Activated effector memory CD4-positive, alpha-beta T cell treated with anti-CD3 and anti-CD28 coated beads, Interleukin-2, amount 50 U/mL, for 16 hours (primary cell): Measurements from ENCODE around the gene RAB26.
"Not testable (repeated sequence)": the region's sequence is repeated elsewhere in the genome, so short reads cannot be mapped to it uniquely, and the experiment has no call there.

ENCODE experiments used
- DNase-seq: peaks from one replicate; pipeline ENCODE4 v3.0.0-alpha.2; 2020

Gene RAB26

DNA sequence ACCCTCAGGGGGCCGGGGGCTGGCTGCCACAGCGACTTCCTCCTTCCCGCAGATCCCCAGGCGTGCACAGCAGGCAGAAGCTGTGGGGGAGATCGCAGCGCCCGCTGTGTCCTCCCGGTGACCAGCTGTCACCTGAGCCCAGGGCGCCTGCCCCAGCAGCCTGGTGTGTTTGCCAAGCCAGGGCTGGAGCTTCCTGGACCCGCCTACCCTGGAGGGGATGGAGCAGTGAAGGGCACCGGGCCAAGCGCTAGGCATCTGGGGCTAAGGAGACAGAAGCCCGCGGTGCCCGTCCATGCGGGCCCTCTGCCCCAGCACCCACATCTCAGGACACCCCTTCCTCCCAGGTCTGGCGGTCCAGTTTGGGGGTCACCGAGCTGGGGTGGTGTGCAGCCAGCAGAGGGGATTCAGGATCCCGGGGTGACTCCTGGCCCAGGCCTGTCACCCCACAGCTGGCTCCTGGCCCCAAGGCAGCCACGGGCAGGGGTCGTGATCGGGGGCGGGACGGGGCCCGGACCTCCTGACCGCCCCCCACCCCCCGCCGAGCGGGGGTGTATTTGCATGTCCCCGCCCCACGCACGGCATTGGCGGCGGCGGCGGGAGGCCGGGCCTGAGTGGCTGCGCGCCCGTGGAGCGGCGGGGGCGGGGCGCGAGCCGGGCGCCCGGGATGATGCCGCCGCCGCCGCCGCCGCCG lies at the start of gene RAB26:
TSS of gene RAB26 (plus strand) at position 645 of the 691 bp plus-strand sequence. CDS start 159 bp downstream, outside the sequence.
- DNase-seq, result peak; percentile 86

DNA sequence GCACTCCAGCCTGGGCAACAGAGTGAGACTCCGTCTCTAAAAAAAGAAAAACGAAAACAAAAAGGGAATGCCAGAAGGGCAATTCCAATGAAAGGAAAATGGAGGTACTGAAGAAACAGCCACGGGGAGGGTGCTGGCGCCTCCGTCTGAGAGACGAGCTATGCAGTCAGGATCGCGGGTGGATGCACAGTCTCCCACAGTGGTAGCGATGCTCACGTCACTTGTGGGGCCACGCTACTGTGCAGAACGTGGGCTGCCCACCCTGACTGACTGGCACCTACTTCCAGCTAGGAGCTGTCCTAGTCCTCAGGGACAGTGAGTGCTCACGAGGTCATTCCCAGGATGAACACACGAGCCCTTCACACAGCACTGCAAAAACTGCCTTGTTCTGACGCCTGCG lies 46.8 kb upstream of the RAB26 start:
- DNase-seq, result not testable (repeated sequence)

DNA sequence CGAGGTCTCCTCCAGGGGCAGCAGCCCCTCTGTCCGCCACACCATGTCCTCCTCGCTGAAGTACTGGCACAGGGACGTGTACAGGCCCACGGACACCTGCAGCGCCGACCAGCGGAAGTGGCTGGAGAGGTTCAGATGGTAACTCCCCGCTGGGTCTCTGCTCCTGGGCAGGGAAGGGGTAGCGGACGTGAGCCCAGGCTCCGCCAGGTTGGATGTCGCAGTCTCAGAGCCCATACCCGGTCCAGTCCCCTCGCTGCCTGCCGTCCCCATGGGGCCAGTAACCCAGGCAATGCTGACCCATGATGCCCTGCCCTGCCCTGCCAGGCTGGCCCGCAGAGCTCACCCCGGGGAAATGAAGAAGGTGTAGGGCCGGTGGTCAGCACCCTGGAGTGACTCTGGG lies 46.0 kb upstream of the RAB26 start:
- no peak for DNase-seq

- not testable (repeated sequence) for DNase-seq
These were observed 44.0 kb upstream of the RAB26 start for GRCh38 chr16:2104464-2104863.

GRCh38 chr16:2105291-2105690 lies 43.1 kb upstream of the RAB26 start:
- DNase-seq, result not testable (repeated sequence)

DNA sequence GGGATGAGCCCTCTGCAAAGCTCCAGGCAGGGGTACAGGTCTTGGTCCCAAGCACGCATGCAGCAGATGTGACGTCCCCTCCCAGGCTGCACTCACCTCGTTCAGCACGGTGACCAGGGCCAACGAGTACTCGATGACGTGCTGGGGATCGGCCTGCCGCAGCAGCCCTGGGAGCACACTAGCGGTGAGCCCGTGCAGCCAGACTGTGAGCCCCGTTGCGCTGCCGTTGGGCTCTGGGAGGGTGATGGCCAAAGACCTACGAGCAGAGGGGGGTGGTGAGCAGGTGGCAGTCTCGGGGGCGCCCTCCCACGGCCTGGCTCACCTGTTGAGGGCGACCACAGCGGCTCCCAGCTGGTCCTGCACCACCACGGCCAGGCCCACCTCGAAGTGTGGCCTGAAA lies 42.7 kb upstream of the RAB26 start:
- DNase-seq, result not testable (repeated sequence)

GRCh38 chr16:2106211-2106610 lies 42.2 kb upstream of the RAB26 start:
- DNase-seq, result not testable (repeated sequence)

DNA sequence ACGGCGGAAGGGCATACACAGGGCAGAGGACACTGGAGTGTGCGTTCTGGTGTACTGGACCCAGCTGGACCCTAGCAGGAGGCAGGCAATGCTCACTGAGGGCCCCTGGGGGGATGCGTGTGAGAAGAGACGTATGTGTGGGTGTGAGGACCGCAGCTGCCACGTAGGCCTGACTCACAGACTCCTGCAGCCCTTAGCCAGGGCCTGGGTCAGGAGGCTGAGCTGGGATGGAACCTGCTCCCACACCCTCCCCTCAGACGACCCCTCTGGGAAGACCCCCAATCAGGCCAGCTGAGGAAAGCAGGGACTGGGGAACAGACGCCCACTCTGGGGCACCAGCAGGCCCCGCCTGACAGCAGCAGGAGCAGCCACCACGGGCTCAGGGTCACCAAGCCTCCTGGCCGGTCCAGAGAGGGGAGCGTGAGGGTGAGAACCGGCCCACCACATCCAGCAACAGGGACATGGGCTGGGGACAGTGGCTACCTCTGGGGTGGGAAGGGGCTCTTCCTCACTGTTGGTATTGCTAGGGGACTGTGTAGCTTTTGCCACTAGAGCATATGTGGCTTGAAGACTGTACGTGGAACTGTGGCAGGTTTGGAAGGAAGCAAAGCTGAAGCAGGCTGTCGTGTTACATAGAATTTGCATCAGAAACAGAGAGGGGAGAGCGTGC lies 41.2 kb upstream of the RAB26 start:
- DNase-seq, result not testable (repeated sequence)

DNA sequence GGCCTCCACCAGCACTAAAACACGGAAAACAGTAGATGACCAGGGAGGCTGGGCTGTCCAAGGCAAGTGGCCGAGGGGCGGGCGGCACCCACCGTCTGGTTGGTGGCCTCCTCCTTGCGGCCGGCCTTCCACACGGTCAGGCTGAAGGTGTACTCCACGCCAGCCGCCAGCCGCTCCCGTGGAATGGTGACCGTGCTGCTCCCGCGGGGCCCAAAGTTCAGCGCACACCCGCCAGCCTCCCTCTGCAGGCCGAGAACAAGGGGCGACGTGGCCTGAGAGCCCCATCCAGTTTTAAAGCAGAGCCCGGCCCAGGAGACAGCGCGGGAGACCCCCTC lies 40.7 kb upstream of the RAB26 start:
- DNase-seq, result not testable (repeated sequence)

GRCh38 chr16:2108446-2109270 lies 39.8 kb upstream of the RAB26 start:
- not testable (repeated sequence) for DNase-seq

DNA sequence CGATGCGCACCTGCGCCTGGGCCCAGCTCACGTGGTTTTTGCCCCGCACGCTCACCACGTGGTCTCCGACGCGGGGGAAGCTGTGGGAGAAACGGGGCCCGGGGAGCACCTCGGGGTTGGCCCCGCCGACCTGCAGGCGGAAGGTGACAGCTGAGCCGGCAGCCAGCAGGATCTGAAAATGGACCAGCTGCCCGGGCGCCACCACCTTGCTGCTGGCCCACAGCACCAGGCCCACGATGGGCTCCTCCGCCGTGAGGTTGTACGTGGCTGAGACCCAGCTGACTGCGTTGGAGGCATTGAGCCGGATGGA lies 39.2 kb upstream of the RAB26 start:
- DNase-seq, result not testable (repeated sequence)

DNA sequence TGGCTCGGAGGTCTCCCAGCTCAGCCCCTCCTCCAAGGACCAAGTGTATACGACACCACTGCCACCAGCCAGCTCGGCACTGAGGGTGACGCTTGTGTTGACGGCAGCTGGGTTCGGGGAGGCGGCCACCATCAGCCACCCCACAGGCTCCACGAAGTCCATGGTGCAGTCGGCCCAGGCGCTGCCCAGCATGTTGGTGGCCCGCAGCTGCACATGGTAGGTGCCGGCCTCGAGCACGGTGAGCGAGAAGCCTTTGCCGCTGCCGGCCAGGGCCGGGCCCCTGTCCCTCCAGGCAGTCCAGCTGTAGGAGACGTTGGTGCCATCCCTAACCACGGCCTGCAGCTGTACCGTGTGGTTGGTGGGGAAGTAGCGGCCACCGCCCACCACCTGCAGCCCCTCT lies 38.6 kb upstream of the RAB26 start:
- DNase-seq, result not testable (repeated sequence)

DNA sequence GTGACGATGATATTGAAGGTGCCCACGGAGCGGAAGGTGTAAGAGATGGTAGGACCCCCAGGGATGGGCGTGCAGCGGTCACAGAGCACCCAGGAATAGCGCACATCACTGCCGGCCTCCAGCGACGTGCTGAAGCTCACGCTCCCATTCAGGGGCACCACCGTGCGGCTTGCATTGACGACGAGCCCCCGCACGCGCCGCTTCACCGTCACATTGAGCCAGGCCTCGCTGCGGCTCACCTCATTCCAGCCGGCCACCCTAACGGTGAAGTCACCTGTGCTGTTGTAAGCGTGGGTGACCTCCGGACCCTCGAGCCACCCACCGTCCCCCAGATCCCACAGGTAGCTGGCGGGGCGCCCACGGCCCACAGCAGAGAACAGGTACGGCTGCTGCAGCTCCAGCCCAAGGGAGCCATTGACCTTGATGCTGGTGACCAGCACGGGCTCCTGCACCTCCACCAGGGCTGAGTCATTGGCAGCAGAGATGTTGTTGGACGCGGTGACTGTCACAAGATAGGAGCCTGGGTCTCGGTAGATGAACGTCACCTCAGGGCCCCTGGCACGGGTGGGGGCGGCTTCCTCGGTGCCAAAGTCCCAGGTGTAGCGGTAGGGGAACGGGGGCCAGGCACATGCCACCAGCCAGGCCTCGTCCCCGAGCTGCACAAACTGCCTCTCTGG lies 38.0 kb upstream of the RAB26 start:
- not testable (repeated sequence) for DNase-seq

GRCh38 chr16:2111009-2111353 lies 37.4 kb upstream of the RAB26 start:
- DNase-seq, result not testable (repeated sequence)

DNA sequence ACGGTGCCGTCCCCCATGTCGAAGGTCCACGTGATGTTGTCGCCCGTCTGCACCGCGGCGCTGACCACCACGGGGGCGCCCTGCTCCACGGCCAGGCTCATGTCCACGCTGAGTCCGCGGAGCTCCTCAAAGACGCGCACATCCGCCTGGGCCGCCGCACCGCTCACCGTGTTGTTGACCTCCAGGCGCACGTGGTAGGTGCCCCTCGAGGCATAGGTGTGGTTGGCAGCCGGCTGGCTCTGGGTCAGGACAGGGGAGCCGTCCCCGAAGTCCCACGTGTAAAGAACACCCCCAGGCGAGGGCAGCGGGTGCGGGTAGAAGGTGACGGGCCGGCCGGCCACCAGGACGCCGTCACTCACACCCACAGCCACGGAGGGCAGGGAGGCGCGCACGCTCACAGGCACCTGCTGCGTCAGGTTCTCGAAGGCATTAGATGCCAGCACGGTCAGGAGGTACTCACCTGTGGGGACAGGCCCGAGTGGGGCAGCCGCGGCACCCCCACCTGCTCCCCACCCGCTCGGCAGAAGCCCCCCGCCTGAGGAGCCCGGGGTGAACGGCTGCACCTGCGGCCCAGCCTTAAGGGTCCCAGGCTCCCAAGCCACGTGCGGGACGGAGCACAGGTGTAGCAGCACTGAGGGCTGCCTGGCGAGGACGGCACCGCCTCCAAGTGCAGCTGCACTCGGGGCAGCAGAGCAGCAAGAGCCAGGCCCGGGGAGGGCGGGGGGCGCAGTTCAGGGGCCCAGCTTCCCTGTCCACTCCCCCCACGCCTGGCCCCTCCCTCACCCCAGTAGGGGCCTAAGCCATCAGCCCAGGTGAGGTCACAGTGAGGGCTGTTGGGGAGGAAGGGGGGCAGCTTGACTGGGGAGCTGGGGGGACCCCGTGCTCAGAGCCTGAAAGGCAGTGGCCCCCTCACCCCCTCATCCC lies 36.8 kb upstream of the RAB26 start:
- DNase-seq, result not testable (repeated sequence)

DNA sequence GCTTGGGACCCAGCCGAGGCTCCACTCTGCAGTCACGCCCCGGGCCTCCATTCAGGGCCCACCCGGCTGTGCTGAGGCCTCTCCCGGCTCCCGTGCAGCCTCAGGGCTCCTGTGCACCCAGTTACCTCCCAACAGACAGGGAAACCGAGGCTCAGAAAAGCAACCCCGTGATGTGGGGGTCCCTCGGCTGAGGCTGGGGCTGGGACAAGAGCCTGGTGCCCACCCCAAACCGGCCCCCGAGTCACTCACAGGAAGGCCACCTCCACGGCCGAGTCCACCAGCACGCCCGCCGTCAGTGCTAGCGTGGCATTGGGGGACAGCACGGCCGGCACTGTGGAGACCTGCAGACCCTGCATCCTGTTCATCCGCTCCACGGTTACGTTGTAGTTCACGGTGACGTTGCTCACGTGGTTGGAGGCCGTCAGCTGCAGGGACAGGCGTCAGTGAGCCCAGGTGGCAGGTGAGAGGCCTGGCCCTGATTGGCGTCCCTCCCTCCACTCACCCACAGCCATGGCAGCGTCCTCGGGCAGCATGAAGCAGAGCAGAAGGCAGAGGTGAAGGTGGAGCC lies 35.8 kb upstream of the RAB26 start:
- DNase-seq, result not testable (repeated sequence)

GRCh38 chr16:2114225-2114624 lies 34.2 kb upstream of the RAB26 start:
- not testable (repeated sequence) for DNase-seq

DNA sequence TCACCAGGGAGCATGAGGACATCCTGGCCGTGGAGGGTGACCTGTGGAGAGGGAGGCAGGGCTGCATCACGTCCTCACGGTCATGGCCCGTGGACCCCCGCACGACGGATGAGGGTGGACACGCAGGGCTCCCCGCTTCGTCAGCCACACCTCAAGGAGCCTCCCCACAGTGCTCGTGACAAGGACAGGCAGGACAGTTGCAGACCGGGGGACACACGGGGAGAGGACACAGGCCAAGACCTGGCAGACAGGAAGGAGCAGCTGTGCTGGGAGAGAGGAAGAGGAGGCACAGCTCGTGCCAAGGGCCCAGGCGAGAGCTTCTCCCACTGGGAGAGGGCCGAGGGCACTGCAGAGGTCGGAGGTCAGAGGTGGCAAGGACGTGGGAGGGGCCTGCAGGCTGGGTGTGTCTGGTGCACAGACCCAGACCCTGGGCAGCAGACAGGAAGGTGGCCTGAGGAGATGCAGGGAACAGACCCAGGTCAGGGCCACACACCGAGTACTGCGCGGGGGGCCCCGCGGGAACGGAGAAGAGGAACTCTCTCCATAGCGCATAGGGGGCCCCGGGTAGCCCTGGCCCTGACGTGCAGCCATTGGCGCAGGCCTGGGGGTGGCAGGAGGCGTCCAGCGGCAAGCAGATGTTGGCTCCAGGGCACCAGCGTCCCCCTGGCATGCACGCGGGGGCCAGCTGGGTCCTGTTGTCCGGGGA lies 33.4 kb upstream of the RAB26 start:
- not testable (repeated sequence) for DNase-seq

DNA sequence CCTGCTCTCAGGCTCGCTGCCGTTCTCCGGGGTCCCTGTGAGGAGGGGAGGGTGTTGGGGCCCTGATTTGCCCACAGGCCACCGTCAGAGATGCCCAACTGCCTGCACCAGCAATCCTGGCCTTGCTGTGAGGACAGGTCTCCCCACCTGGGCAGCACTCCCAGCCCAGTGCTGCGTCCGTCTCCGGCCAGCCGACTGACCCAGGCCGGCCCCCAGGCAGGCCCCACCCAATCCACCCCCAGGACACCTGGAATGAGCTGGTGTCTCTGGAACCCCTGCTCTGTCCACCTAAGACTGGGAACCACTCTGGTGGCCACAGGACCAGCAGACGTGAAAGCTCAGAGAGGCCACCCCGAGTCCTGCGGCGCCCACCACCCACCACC lies 32.8 kb upstream of the RAB26 start:
- no peak for DNase-seq

DNA sequence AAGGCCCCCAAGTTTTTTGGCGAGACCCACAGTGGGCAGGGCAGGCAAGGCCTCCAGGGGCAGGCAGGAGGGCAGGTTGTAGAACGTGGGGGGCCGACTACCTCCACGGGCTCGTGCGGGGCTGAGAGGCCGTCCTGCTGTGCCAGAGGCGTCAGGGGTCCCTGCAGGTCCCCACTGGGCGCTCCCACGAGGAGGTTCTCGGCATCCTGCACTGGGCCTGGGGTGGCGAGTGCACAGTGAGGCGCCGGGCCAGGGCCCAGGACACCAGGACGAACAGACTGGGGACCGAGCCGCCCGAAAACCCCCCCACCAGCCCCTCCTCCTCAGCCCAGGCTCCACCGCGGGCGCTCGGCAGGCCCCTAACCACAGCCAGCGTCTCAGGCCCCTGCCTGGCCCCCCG lies 32.0 kb upstream of the RAB26 start:
- DNase-seq, result not testable (repeated sequence)

GRCh38 chr16:2117341-2117740 lies 31.1 kb upstream of the RAB26 start:
- DNase-seq, result not testable (repeated sequence)
